Neuron (in vitro differentiated cells): ENCODE measurements around the gene SYMPK.
A peak's percentile ranks its signal among the peaks of the same experiment; 100 is the strongest.

Experiments
- H2AFZ ChIP-seq: one replicate; pipeline ENCODE4 v1.6.1; 2013; ENCODE audit warnings: low read depth, mild to moderate bottlenecking, inconsistent platforms, low read length, moderate library complexity
- H3K27me3 ChIP-seq: one replicate; pipeline ENCODE4 v1.6.1; 2013; ENCODE audit warnings: low read length; ENCODE audit not compliant: insufficient read depth
- H3K36me3 ChIP-seq: one replicate; pipeline ENCODE4 v1.6.1; 2013; ENCODE audit warnings: low read length; ENCODE audit not compliant: insufficient read depth
- H3K4me1 ChIP-seq: one replicate; pipeline ENCODE4 v1.6.1; 2013; ENCODE audit warnings: low read length; ENCODE audit not compliant: insufficient read depth
- H3K4me3 ChIP-seq: 2 replicates; pipeline ENCODE4 v1.5.1; 2013; ENCODE audit warnings: mild to moderate bottlenecking, low read length, moderate library complexity
- H3K9me3 ChIP-seq: one replicate; pipeline ENCODE4 v1.6.1; 2013; ENCODE audit warnings: low read length

Gene SYMPK

GRCh38 chr19:45780146-45780447 is 82.8 kb downstream of the SYMPK start:
- H3K4me3 ChIP-seq = no peak overlapping the region
- H3K9me3 ChIP-seq = no peaks in the 10 kb centered on the region
- peaks cover 36% of the 10 kb centered on the region for H3K36me3 ChIP-seq
- no peaks in the 10 kb centered on the region for H3K27me3 ChIP-seq
- no peak overlapping the region for H2AFZ ChIP-seq
- peaks cover 2% of the 10 kb centered on the region for H3K4me1 ChIP-seq

GRCh38 chr19:45779231-45780145 is 83.5 kb downstream of the SYMPK start:
- Histone ChIP-seq H3K4me3 (no peak overlapping the region), H3K4me1 (peaks cover 2% of the 10 kb centered on the region), H3K27me3 (no peaks in the 10 kb centered on the region), H3K9me3 (no peaks in the 10 kb centered on the region), H3K36me3 (peaks cover 36% of the 10 kb centered on the region), H2AFZ (no peak overlapping the region)

- Histone ChIP-seq H2AFZ (no peak overlapping the region), H3K36me3 (peaks cover 42% of the 10 kb centered on the region), H3K9me3 (no peaks in the 10 kb centered on the region), H3K4me1 (peaks cover 2% of the 10 kb centered on the region), H3K27me3 (no peaks in the 10 kb centered on the region), H3K4me3 (no peak overlapping the region)
Observed at GRCh38 chr19:45778010-45778661, 84.8 kb downstream of the SYMPK start.

GRCh38 chr19:45777395-45777961 is 85.5 kb downstream of the SYMPK start:
- Histone ChIP-seq H2AFZ (no peak overlapping the region), H3K36me3 (peaks cover 49% of the 10 kb centered on the region), H3K4me3 (no peak overlapping the region), H3K9me3 (no peaks in the 10 kb centered on the region), H3K4me1 (peaks cover under 1% of the 10 kb centered on the region), H3K27me3 (no peaks in the 10 kb centered on the region)

GRCh38 chr19:45774765-45775164 is 88.2 kb downstream of the SYMPK start:
- H2AFZ ChIP-seq = no peak overlapping the region
- peaks cover 65% of the 10 kb centered on the region for H3K36me3 ChIP-seq
- H3K27me3 ChIP-seq = no peaks in the 10 kb centered on the region
- no peaks in the 10 kb centered on the region for H3K9me3 ChIP-seq
- H3K4me1 ChIP-seq = peaks cover 13% of the 10 kb centered on the region
- no peak overlapping the region for H3K4me3 ChIP-seq

GRCh38 chr19:45773384-45773783 is 89.6 kb downstream of the SYMPK start:
- no peak overlapping the region for H2AFZ ChIP-seq
- H3K27me3 ChIP-seq = no peaks in the 10 kb centered on the region
- H3K4me3 ChIP-seq = no peak overlapping the region
- peaks cover 15% of the 10 kb centered on the region for H3K4me1 ChIP-seq
- H3K9me3 ChIP-seq = no peaks in the 10 kb centered on the region
- peaks cover 59% of the 10 kb centered on the region for H3K36me3 ChIP-seq

GRCh38 chr19:45772912-45773311 is 90.0 kb downstream of the SYMPK start:
- no peaks in the 10 kb centered on the region for H3K9me3 ChIP-seq
- H3K27me3 ChIP-seq = no peaks in the 10 kb centered on the region
- H2AFZ ChIP-seq = no peak overlapping the region
- H3K4me3 ChIP-seq = no peak overlapping the region
- H3K4me1 ChIP-seq = peaks cover 15% of the 10 kb centered on the region
- H3K36me3 ChIP-seq = peaks cover 54% of the 10 kb centered on the region

- Histone ChIP-seq H3K9me3 (no peaks in the 10 kb centered on the region), H3K4me3 (no peak overlapping the region), H3K4me1 (peaks cover 15% of the 10 kb centered on the region), H2AFZ (no peak overlapping the region), H3K36me3 (peaks cover 48% of the 10 kb centered on the region), H3K27me3 (no peaks in the 10 kb centered on the region)
Observed at GRCh38 chr19:45772130-45772840, 90.7 kb downstream of the SYMPK start.

GRCh38 chr19:45771311-45771933 is 91.5 kb downstream of the SYMPK start:
- peaks cover 39% of the 10 kb centered on the region for H3K36me3 ChIP-seq
- H3K4me1 ChIP-seq = peaks cover 23% of the 10 kb centered on the region
- H3K27me3 ChIP-seq = no peaks in the 10 kb centered on the region
- H3K9me3 ChIP-seq = no peaks in the 10 kb centered on the region
- no peak overlapping the region for H3K4me3 ChIP-seq
- no peak overlapping the region for H2AFZ ChIP-seq

GRCh38 chr19:45770192-45771101 is 92.5 kb downstream of the SYMPK start:
- peaks cover 29% of the 10 kb centered on the region for H3K4me1 ChIP-seq
- H3K36me3 ChIP-seq = peaks cover 38% of the 10 kb centered on the region
- no peak overlapping the region for H2AFZ ChIP-seq
- no peaks in the 10 kb centered on the region for H3K9me3 ChIP-seq
- H3K4me3 ChIP-seq = peak overlapping the region; percentile 45
- H3K27me3 ChIP-seq = no peaks in the 10 kb centered on the region

GRCh38 chr19:45769821-45770191 is 93.1 kb downstream of the SYMPK start:
- Histone ChIP-seq H3K4me1 (peaks cover 35% of the 10 kb centered on the region), H2AFZ (no peak overlapping the region), H3K4me3 (peak overlapping the region; percentile 45)

More at GRCh38 chr19:45769821-45770191, 93.1 kb downstream of the SYMPK start:
- H3K36me3 ChIP-seq = peaks cover 35% of the 10 kb centered on the region
- no peaks in the 10 kb centered on the region for H3K9me3 ChIP-seq
- H3K27me3 ChIP-seq = no peaks in the 10 kb centered on the region
